Measurements from ENCODE around the gene LRRC75B. TPM values are rescaled to one million over a fixed set of nuclear protein-coding genes. Genes with fewer than 3 reads are reported as not detected.
A peak's percentile ranks its signal among the peaks of the same experiment; 100 is the strongest.

The LRRC75B gene
- total and polyA plus RNA-seq, 2 of the 13 experiments (the other 11 are each of a cell fraction or from before 2014, with no cell fraction given): 11.8 to 34.8 TPM

- no peak for TF ChIP-seq ARHGAP35 (CRISPR knock-in tag; IDR thresholded peaks at IDR 0.05; ENCODE audit: borderline replicate concordance)
- TF ChIP-seq HNRNPL (IDR thresholded peaks at IDR 0.05; ENCODE audit: low read depth, low read length): peak; percentile 79
- TF ChIP-seq ZFP82 (CRISPR knock-in tag; IDR thresholded peaks at IDR 0.05; ENCODE audit: borderline replicate concordance): no peak
- TF ChIP-seq ZNF598 (CRISPR knock-in tag; IDR thresholded peaks at IDR 0.05; ENCODE audit: borderline replicate concordance): no peak
Observed at GRCh38 chr22:24594569-24595120, 1.8 kb upstream of the LRRC75B start (continued).

- POLR2A ChIA-PET: interaction anchor here (0.7 to 5.7 kb wide), 14 partner anchors 9 to 89 kb away, joined by 3 to 76 read pairs (median 6); partner anchors contain the start of genes GGT1, GUCD1 and SNRPD3
- in situ Hi-C loops (cut with HindIII; ENCODE audit: extremely low pct_ligation_motif_present, low pct_unique_long_range_greater_than_20kb): loop anchor here (5.0 kb wide), 1 partner anchor 37 kb away; the partner anchor contains the start of genes GUCD1 and SNRPD3
- TF ChIP-seq ZNF557 (CRISPR knock-in tag; IDR thresholded peaks at IDR 0.05) (no peak), ARID5B (CRISPR knock-in tag; IDR thresholded peaks at IDR 0.05) (peak; percentile 52), DBP (CRISPR knock-in tag; IDR thresholded peaks at IDR 0.05; ENCODE audit: not compliant biosample characterization) (no peak), SRY (CRISPR knock-in tag; IDR thresholded peaks at IDR 0.05) (no peak), ZNF558 (CRISPR knock-in tag; IDR thresholded peaks at IDR 0.05; ENCODE audit: borderline replicate concordance) (no peak), TRIM22 (IDR thresholded peaks at IDR 0.05) (no peak)
Observed at GRCh38 chr22:24593836-24594568, 1.1 kb upstream of the LRRC75B start.

More at GRCh38 chr22:24593836-24594568, 1.1 kb upstream of the LRRC75B start:
- H3K4me1 ChIP-seq (ENCODE audit: insufficient read depth, low read length): peaks cover 67% of the 10 kb centered on the region
- no peaks in the 10 kb centered on the region for H4K20me1 ChIP-seq (ENCODE audit: insufficient read depth, low read length)
- peak overlapping the region; percentile 99 for H3K4me2 ChIP-seq (ENCODE audit: low read depth, low read length)
- peaks cover 1 to 3% of the 10 kb centered on the region in 2 experiments; a peak in 3 of 5 replicates for H3K36me3 ChIP-seq (replicated peaks in 1 of 2; ENCODE audit: control insufficient read depth in 1 of 2, insufficient read depth in 2 of 2, low read length in 2 of 2)
- DNase-seq (ENCODE audit: low spot score): peak; percentile 78
- H3K79me2 ChIP-seq (ENCODE audit: insufficient read depth, low read length): peaks cover 10% of the 10 kb centered on the region
- WGBS (ENCODE audit: low lambda C conversion rate): 2% methylated on average over 7 of the region's 16 CpGs
- H3K27ac ChIP-seq (ENCODE audit: extremely low read length, insufficient read depth, low read length): peak overlapping the region; percentile 97
- peak overlapping the region; percentile 65 to 88 (median 74) for H3K4me3 ChIP-seq (replicated peaks in 1 of 3; ENCODE audit: insufficient read depth in 1 of 3, low read depth in 2 of 3, low read length in 3 of 3)
- ATAC-seq: peak; percentile 74
- H2AFZ ChIP-seq (ENCODE audit: low read length): no peak overlapping the region
- intact Hi-C loops (cut with micrococcal nuclease; ENCODE audit: unreplicated experiment): no loop called here
- CTCF ChIA-PET (ENCODE audit: low intra/inter-chr PET ratio, low total read pairs): no interaction called here
- H3K9me3 ChIP-seq (ENCODE audit: low read length): no peaks in the 10 kb centered on the region
- peak; percentile 80 for FAIRE-seq
- peak overlapping the region; percentile 94 for H3K9ac ChIP-seq (ENCODE audit: insufficient read depth, low read depth, low read length)
- no peaks in the 10 kb centered on the region; a peak in 1 of 5 replicates for H3K27me3 ChIP-seq (ENCODE audit: control insufficient read depth in 1 of 2, insufficient read depth in 2 of 2, low read length in 2 of 2)
- no TSS peak for BruUV-seq (replicated peaks)

Measured in HepG2 (cell line).